ENCODE results near the gene NHSL1. TPM values are rescaled to one million over a fixed set of nuclear protein-coding genes. Genes with fewer than 3 reads are reported as not detected.
"Not testable (repeated sequence)": the region's sequence is repeated elsewhere in the genome, so short reads cannot be mapped to it uniquely, and the experiment has no call there.

Gene NHSL1
- total RNA-seq, 2 donors from 2014 or later: 82.8 to 94.8 TPM

GRCh38 chr6:138427701-138428100 lies 71.6 kb downstream of the NHSL1 start:
- no peaks in the 10 kb centered on the region for H3K36me3 ChIP-seq
- no peaks in the 10 kb centered on the region for H3K9me3 ChIP-seq
- no peak for DNase-seq
- no peaks in the 10 kb centered on the region for H3K27me3 ChIP-seq
- H3K4me1 ChIP-seq: no peaks in the 10 kb centered on the region
- no peak overlapping the region for H3K9ac ChIP-seq (ENCODE audit: low read depth in 2 of 2, low read length in 2 of 2)
- H3K27ac ChIP-seq: no peak overlapping the region
- intact Hi-C loops (cut with DNase I): loop anchor here (2.0 to 10.0 kb wide), 2 partner anchors 81 to 347 kb away; partner anchors contain the start of gene CCDC28A
- TF ChIP-seq CTCF (IDR thresholded peaks at IDR 0.05): no peak
- no peak overlapping the region for H3K4me3 ChIP-seq

- DNase-seq: no peak
- H3K36me3 ChIP-seq: no peaks in the 10 kb centered on the region
These were observed 72.7 kb downstream of the NHSL1 start for GRCh38 chr6:138426500-138427123.

GRCh38 chr6:138425256-138425655 lies 74.0 kb downstream of the NHSL1 start:
- H3K36me3 ChIP-seq; H3K27me3 ChIP-seq; H3K4me1 ChIP-seq; H3K9ac ChIP-seq (ENCODE audit: low read depth in 2 of 2, low read length in 2 of 2); H3K9me3 ChIP-seq; H3K27ac ChIP-seq; DNase-seq; H3K4me3 ChIP-seq: not testable (repeated sequence)
- intact Hi-C loops (cut with DNase I): loop anchor here (10.0 kb wide), 1 partner anchor 350 kb away; the partner anchor contains the start of gene CCDC28A

More at GRCh38 chr6:138426500-138427123, 72.7 kb downstream of the NHSL1 start:
- no peak for TF ChIP-seq CTCF (IDR thresholded peaks at IDR 0.05)
- no peak overlapping the region for H3K27ac ChIP-seq
- H3K27me3 ChIP-seq: no peaks in the 10 kb centered on the region
- H3K9ac ChIP-seq (ENCODE audit: low read depth in 2 of 2, low read length in 2 of 2): no peak overlapping the region
- intact Hi-C loops (cut with DNase I): loop anchor here (10.0 kb wide), 1 partner anchor 348 kb away; the partner anchor contains the start of gene CCDC28A
- no peaks in the 10 kb centered on the region for H3K9me3 ChIP-seq
- H3K4me1 ChIP-seq: no peaks in the 10 kb centered on the region
- no peak overlapping the region for H3K4me3 ChIP-seq

GRCh38 chr6:138424004-138424904 lies 75.0 kb downstream of the NHSL1 start:
- no peaks in the 10 kb centered on the region for H3K4me1 ChIP-seq
- DNase-seq: no peak
- H3K27me3 ChIP-seq: no peaks in the 10 kb centered on the region
- no peaks in the 10 kb centered on the region for H3K9me3 ChIP-seq
- no peak for TF ChIP-seq CTCF (IDR thresholded peaks at IDR 0.05)
- H3K27ac ChIP-seq: no peak overlapping the region
- H3K36me3 ChIP-seq: no peaks in the 10 kb centered on the region
- intact Hi-C loops (cut with DNase I): loop anchor here (10.0 kb wide), 1 partner anchor 351 kb away; the partner anchor contains the start of gene CCDC28A
- no peak overlapping the region for H3K4me3 ChIP-seq
- no peak overlapping the region for H3K9ac ChIP-seq (ENCODE audit: low read depth in 2 of 2, low read length in 2 of 2)

- Histone ChIP-seq H3K36me3 (no peaks in the 10 kb centered on the region), H3K27ac (no peak overlapping the region), H3K9ac (ENCODE audit: low read depth in 2 of 2, low read length in 2 of 2) (no peak overlapping the region), H3K27me3 (no peaks in the 10 kb centered on the region), H3K9me3 (no peaks in the 10 kb centered on the region), H3K4me3 (no peak overlapping the region), H3K4me1 (no peaks in the 10 kb centered on the region)
- intact Hi-C loops (cut with DNase I): loop anchor here (10.0 kb wide), 1 partner anchor 352 kb away; the partner anchor contains the start of gene CCDC28A
- no peak for DNase-seq
- no peak for TF ChIP-seq CTCF (IDR thresholded peaks at IDR 0.05)
These were observed 76.4 kb downstream of the NHSL1 start for GRCh38 chr6:138422861-138423260.
